Activated naive CD4-positive, alpha-beta T cell treated with anti-CD3 and anti-CD28 coated beads, Interleukin-2, amount 10 ng/mL, durations not matched to agents 7 days and 5 days (primary cell): ENCODE data around the gene CEP78.

ENCODE experiments used
- CTCF ChIA-PET: fragments of 350-600 bp; sonication (Branson Sonifier 250); formaldehyde crosslinking; loops from one replicate; lab custom pipeline; 2021; ENCODE audit warnings: antibody characterized with exemption; lab: Charles Lee
- DNase-seq: peaks from one replicate; pipeline ENCODE4 v3.0.0-alpha.2; 2020
- H3K27ac Mint-ChIP-seq: one replicate; pipeline ENCODE4 v1.8.0; 2021; ENCODE audit warnings: mild to moderate bottlenecking, moderate library complexity, mixed read lengths
- H3K27me3 Mint-ChIP-seq: one replicate; pipeline ENCODE4 v1.8.0; 2021; ENCODE audit warnings: mild to moderate bottlenecking, mixed read lengths
- H3K36me3 Mint-ChIP-seq: one replicate; pipeline ENCODE4 v1.8.0; 2021; ENCODE audit warnings: mixed read lengths
- H3K4me1 Mint-ChIP-seq: one replicate; pipeline ENCODE4 v1.8.0; 2021; ENCODE audit warnings: mixed read lengths
- H3K4me3 Mint-ChIP-seq: one replicate; pipeline ENCODE4 v1.8.0; 2021; ENCODE audit warnings: mild to moderate bottlenecking, moderate library complexity, mixed read lengths
- H3K9me3 Mint-ChIP-seq: one replicate; pipeline ENCODE4 v1.8.0; 2021; ENCODE audit warnings: mixed read lengths

The CEP78 gene

GRCh38 chr9:78297672-78297961 is 61.7 kb downstream of the CEP78 start:
- CTCF ChIA-PET: interaction anchor here (0.6 to 1.6 kb wide), 5 partner anchors 12 to 166 kb away, joined by 3 to 7 read pairs (median 4); no protein-coding TSS in a partner anchor
- H3K4me3 Mint-ChIP-seq: peak overlapping the region; percentile 88
- H3K4me1 Mint-ChIP-seq: peaks cover 55% of the 10 kb centered on the region
- peak overlapping the region; percentile 92 for H3K27ac Mint-ChIP-seq
- peaks cover 24% of the 10 kb centered on the region for H3K36me3 Mint-ChIP-seq
- H3K27me3 Mint-ChIP-seq: peaks cover 6% of the 10 kb centered on the region
- DNase-seq: no peak
- H3K9me3 Mint-ChIP-seq: no peaks in the 10 kb centered on the region

GRCh38 chr9:78298046-78298765 is 62.3 kb downstream of the CEP78 start:
- Mint-ChIP-seq H3K27ac (peak overlapping the region; percentile 92), H3K4me1 (peaks cover 49% of the 10 kb centered on the region), H3K27me3 (peaks cover 6% of the 10 kb centered on the region), H3K9me3 (no peaks in the 10 kb centered on the region), H3K4me3 (peak overlapping the region; percentile 88), H3K36me3 (peaks cover 27% of the 10 kb centered on the region)
- DNase-seq: peak; percentile 26
- CTCF ChIA-PET: interaction anchor here (1.2 to 1.6 kb wide), 3 partner anchors 12 to 83 kb away, joined by 3 to 7 read pairs (median 4); no protein-coding TSS in a partner anchor

GRCh38 chr9:78300209-78300608 is 64.3 kb downstream of the CEP78 start:
- H3K27ac Mint-ChIP-seq: no peak overlapping the region
- H3K4me3 Mint-ChIP-seq: no peak overlapping the region
- H3K4me1 Mint-ChIP-seq: peaks cover 38% of the 10 kb centered on the region
- H3K9me3 Mint-ChIP-seq: no peaks in the 10 kb centered on the region
- no peak for DNase-seq
- H3K27me3 Mint-ChIP-seq: peaks cover 6% of the 10 kb centered on the region
- CTCF ChIA-PET: no interaction called here
- H3K36me3 Mint-ChIP-seq: peaks cover 42% of the 10 kb centered on the region

- Mint-ChIP-seq H3K27me3 (peaks cover 6% of the 10 kb centered on the region), H3K4me1 (peaks cover 28% of the 10 kb centered on the region), H3K9me3 (no peaks in the 10 kb centered on the region), H3K4me3 (no peak overlapping the region), H3K36me3 (peaks cover 52% of the 10 kb centered on the region), H3K27ac (no peak overlapping the region)
- no peak for DNase-seq
- CTCF ChIA-PET: no interaction called here
These were observed 65.6 kb downstream of the CEP78 start for GRCh38 chr9:78301466-78301865.

GRCh38 chr9:78303377-78304062 is 67.6 kb downstream of the CEP78 start:
- Mint-ChIP-seq H3K36me3 (peaks cover 58% of the 10 kb centered on the region), H3K27ac (peak overlapping the region; percentile 12)

GRCh38 chr9:78304357-78304756 is 68.5 kb downstream of the CEP78 start:
- H3K4me1 Mint-ChIP-seq: peaks cover 12% of the 10 kb centered on the region
- no peaks in the 10 kb centered on the region for H3K27me3 Mint-ChIP-seq
- CTCF ChIA-PET: interaction anchor here (1.3 to 1.4 kb wide), 3 partner anchors 11 to 67 kb away, joined by 3 read pairs; no protein-coding TSS in a partner anchor
- DNase-seq: no peak
- H3K4me3 Mint-ChIP-seq: no peak overlapping the region
- H3K27ac Mint-ChIP-seq: no peak overlapping the region
- no peaks in the 10 kb centered on the region for H3K9me3 Mint-ChIP-seq
- peaks cover 61% of the 10 kb centered on the region for H3K36me3 Mint-ChIP-seq

More at GRCh38 chr9:78303377-78304062, 67.6 kb downstream of the CEP78 start:
- CTCF ChIA-PET: interaction anchor here (1.3 kb wide), 1 partner anchor 62 kb away, joined by 3 read pairs; no protein-coding TSS in a partner anchor
- Mint-ChIP-seq H3K4me3 (no peak overlapping the region), H3K4me1 (peaks cover 19% of the 10 kb centered on the region), H3K27me3 (no peaks in the 10 kb centered on the region), H3K9me3 (no peaks in the 10 kb centered on the region)
- DNase-seq: no peak

- Mint-ChIP-seq H3K27ac (no peak overlapping the region), H3K9me3 (no peaks in the 10 kb centered on the region), H3K4me3 (no peak overlapping the region), H3K4me1 (peaks cover under 1% of the 10 kb centered on the region), H3K36me3 (peaks cover 58% of the 10 kb centered on the region), H3K27me3 (no peaks in the 10 kb centered on the region)
- no peak for DNase-seq
- CTCF ChIA-PET: no interaction called here
These were observed 70.6 kb downstream of the CEP78 start for GRCh38 chr9:78306222-78307076.

- H3K27ac Mint-ChIP-seq: no peak overlapping the region
- no peak overlapping the region for H3K4me3 Mint-ChIP-seq
- no peaks in the 10 kb centered on the region for H3K27me3 Mint-ChIP-seq
- H3K9me3 Mint-ChIP-seq: no peaks in the 10 kb centered on the region
- no peak for DNase-seq
- peaks cover 55% of the 10 kb centered on the region for H3K36me3 Mint-ChIP-seq
- H3K4me1 Mint-ChIP-seq: no peaks in the 10 kb centered on the region
- CTCF ChIA-PET: no interaction called here
These were observed 71.5 kb downstream of the CEP78 start for GRCh38 chr9:78307360-78307759.

- no peaks in the 10 kb centered on the region for H3K27me3 Mint-ChIP-seq
- no peak for DNase-seq
- no peaks in the 10 kb centered on the region for H3K4me1 Mint-ChIP-seq
- H3K9me3 Mint-ChIP-seq: no peaks in the 10 kb centered on the region
- H3K27ac Mint-ChIP-seq: no peak overlapping the region
- no peak overlapping the region for H3K4me3 Mint-ChIP-seq
- CTCF ChIA-PET: no interaction called here
- peaks cover 53% of the 10 kb centered on the region for H3K36me3 Mint-ChIP-seq
These were observed 73.2 kb downstream of the CEP78 start for GRCh38 chr9:78309066-78309465.

GRCh38 chr9:78311075-78311474 is 75.2 kb downstream of the CEP78 start:
- H3K4me1 Mint-ChIP-seq: no peaks in the 10 kb centered on the region
- H3K27me3 Mint-ChIP-seq: no peaks in the 10 kb centered on the region
- no peak overlapping the region for H3K4me3 Mint-ChIP-seq
- peaks cover 46% of the 10 kb centered on the region for H3K36me3 Mint-ChIP-seq
- H3K9me3 Mint-ChIP-seq: no peaks in the 10 kb centered on the region
- no peak overlapping the region for H3K27ac Mint-ChIP-seq
- DNase-seq: no peak
- CTCF ChIA-PET: interaction anchor here (1.7 kb wide), 1 partner anchor 15 kb away, joined by 3 read pairs; the partner anchor contains the start of gene PSAT1

GRCh38 chr9:78311886-78312524 is 76.1 kb downstream of the CEP78 start:
- peaks cover 51% of the 10 kb centered on the region for H3K36me3 Mint-ChIP-seq
- CTCF ChIA-PET: interaction anchor here (1.7 kb wide), 1 partner anchor 15 kb away, joined by 3 read pairs; the partner anchor contains the start of gene PSAT1
- H3K4me1 Mint-ChIP-seq: no peaks in the 10 kb centered on the region
- H3K27me3 Mint-ChIP-seq: no peaks in the 10 kb centered on the region
- H3K27ac Mint-ChIP-seq: no peak overlapping the region
- no peak for DNase-seq
- no peaks in the 10 kb centered on the region for H3K9me3 Mint-ChIP-seq
- no peak overlapping the region for H3K4me3 Mint-ChIP-seq

- Mint-ChIP-seq H3K27ac (no peak overlapping the region), H3K4me3 (no peak overlapping the region), H3K4me1 (no peaks in the 10 kb centered on the region), H3K36me3 (peaks cover 61% of the 10 kb centered on the region), H3K27me3 (no peaks in the 10 kb centered on the region), H3K9me3 (no peaks in the 10 kb centered on the region)
- CTCF ChIA-PET: no interaction called here
- no peak for DNase-seq
These were observed 78.7 kb downstream of the CEP78 start for GRCh38 chr9:78314550-78314949.

- CTCF ChIA-PET: interaction anchor here (0.7 to 0.8 kb wide), 3 partner anchors 11 to 13 kb away, joined by 3 read pairs; no protein-coding TSS in a partner anchor
- Mint-ChIP-seq H3K4me1 (no peaks in the 10 kb centered on the region), H3K9me3 (no peaks in the 10 kb centered on the region), H3K27me3 (no peaks in the 10 kb centered on the region), H3K36me3 (peaks cover 64% of the 10 kb centered on the region), H3K27ac (peak overlapping the region; percentile 73), H3K4me3 (no peak overlapping the region)
- DNase-seq: no peak
These were observed 79.3 kb downstream of the CEP78 start for GRCh38 chr9:78314953-78315870.
